GM19025 (cell line): ENCODE measurements around the gene PRODH.
"Not testable (repeated sequence)": the region's sequence is repeated elsewhere in the genome, so short reads cannot be mapped to it uniquely, and the experiment has no call there.

Experiments used
- ATAC-seq: cut with Tn5 transposase; IDR thresholded peaks from one replicate; pipeline ENCODE4 v1.9.1; 2021; ENCODE audit warnings: mild to moderate bottlenecking, low read depth, moderate library complexity; ENCODE audit not compliant: unreplicated experiment

The PRODH gene

DNA sequence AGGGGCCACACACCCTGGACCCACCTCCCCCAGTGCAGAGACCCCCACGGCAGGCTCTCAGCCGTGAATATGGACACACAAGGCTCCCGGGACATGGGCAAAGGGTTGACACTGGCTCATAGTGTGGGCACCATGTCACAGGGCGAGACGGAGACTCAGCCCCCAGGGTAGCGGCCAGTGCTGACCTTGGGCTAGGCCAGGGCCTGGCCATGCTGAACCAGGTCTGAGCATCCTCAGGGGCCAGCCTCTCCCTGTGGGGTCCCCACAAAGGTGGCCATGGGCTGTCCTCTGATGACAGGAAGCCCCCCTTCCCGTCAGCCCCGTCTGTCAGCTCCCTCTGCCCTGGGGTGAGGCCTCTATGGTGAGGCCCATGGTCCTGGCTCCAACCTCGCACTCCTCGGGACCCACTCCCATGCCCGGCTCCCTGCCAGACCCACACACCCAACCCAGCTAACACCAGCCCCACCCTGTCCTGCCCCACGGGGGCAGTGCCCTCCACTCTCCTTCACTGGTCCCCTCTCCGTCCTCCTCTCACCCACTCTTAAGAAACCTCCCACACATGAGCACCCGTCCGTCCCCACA lies 19.0 kb upstream of the PRODH start:
- ATAC-seq, result no peak

DNA sequence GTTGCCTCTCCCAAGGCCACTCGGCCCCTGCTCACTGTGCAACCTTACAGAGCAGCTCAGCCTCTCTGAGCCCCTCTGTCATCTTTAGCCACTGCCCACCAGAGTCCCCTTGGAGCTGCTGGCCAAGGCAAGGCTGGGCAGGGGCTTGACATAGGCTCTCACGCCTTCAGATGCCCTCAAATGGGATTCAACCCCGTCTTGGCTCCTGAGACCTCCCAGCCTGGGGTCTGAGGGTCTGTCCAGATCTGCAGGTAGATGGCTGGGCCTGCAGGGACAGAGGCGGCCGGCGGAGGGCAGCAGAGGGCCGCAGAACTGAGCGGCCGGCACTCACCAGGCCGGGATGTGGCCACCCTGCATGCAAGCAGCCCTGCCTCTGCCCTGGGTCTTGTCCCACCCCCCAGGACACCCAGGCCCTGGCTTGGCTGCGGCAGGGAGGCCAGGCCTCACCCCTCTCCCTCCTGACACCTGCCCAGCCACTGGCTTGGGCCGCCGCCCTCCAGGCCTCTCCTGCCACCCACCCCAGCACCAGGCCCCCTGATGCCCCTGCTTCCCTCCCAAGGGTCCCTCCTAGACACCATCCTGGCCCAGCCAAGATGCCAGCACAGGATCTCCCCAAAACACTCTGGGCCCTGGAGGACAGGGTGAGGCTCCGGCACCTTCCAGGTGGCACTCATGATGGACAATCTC lies 18.4 kb upstream of the PRODH start:
- ATAC-seq, result not testable (repeated sequence)

DNA sequence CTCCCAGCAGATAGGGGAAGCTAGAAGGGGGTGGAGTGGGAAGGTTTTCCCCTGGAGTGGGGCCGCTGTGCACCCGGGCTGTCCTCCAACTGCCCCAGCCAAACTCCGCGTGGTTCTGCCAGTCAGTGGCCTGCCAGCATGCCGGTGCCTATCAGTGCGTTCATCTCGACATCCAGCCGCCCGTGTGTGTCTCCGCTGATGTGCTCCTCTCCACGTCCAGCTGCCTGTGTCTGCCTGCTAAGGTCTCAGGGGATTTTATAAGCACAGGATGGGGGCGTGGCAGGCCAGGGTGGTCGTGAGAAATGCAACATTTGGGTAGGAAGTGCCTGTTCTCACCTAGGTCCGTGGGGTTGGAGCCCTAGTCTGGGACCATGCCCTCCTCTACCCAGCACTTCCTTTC lies 17.0 kb upstream of the PRODH start:
- not testable (repeated sequence) for ATAC-seq

DNA sequence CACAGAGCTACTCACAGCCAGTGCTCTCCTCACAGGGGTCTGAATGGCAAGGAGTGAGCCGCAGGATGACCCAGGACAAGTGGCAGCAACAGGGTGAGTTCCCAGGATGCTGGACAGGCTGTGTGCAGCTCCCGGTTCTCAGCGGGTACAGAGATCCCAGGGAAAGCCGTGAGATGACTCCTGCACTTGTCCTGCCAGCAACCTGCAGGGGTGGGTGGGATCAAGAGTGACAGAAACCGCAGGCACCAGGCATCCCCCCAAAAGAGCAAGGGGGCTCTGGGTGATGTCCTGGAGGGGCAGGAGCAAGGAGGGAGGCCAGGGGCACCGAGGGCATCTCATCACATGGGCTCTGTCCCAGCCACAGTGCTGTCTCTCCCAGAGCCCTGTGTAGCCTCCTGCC lies 15.9 kb upstream of the PRODH start:
- no peak for ATAC-seq

DNA sequence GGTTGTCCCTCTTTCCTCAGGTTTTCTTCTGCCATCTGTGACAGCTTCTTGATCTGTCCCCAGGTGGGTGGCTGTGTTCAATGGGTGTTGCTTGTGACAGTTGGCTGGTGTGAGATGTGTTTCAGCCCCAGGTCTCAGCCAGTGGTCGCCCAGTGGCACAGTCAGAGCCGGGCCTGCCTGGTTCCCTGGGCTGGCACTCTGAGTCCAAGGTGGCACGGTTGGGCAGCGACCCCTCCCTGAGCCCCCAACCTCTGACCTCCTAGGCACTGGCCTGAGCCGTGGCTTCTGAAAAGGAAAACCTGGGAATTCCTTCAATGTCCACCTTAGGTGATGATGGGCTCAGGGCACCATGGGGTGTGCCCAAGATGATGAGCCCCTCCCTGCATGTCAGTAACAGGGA lies 14.0 kb upstream of the PRODH start:
- no peak for ATAC-seq

DNA sequence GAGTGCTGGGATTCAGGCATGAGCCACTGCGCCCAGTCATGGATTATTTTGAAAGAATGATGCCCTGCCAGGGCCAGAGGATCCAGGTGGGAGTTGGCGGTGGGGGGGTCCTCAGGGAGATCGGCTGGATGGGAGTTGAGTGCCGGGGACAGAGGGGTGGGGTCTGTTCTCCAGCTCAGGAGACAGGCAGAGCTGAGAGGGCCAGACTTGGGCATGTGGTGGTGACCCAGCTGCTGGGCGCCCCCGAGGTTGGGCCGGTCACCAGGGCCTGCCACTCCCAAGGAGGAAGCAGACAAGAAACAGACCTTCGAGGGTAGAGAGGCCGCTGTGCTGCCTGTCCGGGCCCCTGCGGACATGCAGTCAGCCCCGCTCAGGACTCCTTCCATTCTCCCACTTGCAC lies 11.8 kb upstream of the PRODH start:
- no peak for ATAC-seq

DNA sequence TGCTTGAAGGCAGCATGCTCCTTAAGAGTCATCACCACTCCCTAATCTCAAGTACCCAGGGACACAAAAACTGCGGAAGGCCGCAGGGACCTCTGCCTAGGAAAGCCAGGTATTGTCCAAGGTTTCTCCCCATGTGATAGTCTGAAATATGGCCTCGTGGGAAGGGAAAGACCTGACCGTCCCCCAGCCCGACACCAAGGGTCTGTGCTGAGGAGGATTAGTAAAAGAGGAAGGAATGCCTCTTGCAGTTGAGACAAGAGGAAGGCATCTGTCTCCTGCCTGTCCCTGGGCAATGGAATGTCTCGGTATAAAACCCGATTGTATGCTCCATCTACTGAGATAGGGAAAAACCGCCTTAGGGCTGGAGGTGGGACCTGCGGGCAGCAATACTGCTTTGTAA lies 11.0 kb upstream of the PRODH start:
- not testable (repeated sequence) for ATAC-seq

DNA sequence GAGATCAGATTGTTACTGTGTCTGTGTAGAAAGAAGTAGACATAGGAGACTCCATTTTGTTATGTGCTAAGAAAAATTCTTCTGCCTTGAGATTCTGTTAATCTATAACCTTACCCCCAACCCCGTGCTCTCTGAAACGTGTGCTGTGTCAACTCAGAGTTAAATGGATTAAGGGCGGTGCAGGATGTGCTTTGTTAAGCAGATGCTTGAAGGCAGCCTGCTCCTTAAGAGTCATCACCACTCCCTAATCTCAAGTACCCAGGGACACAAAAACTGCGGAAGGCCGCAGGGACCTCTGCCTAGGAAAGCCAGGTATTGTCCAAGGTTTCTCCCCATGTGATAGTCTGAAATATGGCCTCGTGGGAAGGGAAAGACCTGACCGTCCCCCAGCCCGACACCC lies 2.6 kb upstream of the PRODH start:
- not testable (repeated sequence) for ATAC-seq

DNA sequence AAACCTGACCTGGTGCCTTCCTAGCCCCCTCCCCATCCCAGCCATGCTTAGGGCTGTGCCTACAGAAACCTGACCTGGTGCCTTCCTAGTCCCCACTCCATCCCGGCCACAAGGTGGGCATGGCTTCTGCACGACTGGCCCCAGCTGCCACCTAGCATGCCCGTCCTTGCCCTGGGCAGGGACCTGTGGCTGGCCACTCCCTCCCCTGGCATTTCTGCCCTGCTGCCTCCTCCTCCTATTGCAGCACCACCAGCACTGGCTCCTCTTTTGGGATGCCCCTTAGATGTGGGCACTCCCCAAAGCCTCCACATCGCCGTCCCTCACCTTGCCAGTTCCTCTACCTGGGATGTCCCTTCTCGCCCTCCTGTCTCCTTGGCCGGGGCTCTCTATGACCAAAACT lies 1.4 kb downstream of the PRODH start:
- not testable (repeated sequence) for ATAC-seq

DNA sequence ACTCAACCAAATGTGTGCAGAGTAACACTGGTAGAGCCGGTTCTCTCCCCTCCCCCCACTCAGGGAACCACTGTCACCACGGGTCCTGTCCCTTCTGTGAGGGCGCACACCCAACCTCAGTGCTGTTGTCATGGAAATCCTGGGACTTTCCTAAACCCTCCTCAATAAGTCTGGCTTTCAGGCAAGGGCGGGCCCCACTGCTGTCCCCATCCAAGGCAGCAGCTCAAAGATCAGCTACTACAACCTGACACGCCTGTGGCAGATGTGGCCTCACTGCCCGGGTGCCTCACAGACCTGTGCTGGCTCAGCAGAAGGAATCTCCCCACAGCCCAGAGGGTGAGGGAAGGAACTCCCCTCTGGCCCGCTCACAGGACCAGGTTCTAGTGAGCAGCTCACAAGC lies 2.2 kb downstream of the PRODH start:
- no peak for ATAC-seq

DNA sequence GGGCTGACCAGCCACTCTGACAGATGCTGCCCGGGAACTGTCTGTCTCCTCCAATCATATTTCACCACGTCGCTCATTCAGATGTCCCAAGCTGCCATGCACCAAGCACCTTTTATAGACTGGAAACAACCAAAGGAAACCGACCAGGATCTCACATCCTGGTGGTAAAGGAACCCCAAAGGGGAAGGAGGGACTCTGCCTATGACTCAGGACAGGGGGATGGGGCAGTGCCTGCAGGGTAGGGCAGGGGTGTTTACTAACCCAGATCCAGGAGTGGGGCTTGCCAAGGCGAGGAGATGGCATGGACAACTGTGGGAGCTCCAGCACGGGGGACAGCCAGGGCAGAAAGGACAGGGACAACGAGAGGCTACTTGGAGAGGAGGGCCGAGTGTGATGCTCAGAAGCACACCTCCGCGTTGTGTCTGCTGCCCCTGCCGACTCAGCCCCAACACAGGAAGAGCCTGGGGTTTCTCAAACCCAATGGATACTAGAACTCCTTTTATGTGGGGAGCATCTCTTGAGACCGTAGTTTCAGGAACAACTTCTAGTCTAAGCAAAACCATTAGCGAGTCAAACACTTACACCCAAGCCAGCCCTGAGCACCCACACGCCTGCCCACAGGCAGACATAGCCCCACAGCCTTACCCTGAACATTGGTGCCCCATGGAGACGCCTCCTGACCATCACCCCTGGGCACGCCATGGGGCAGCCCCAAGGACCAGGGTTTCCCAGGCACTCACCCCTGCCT lies 4.0 kb downstream of the PRODH start:
- no peak for ATAC-seq

DNA sequence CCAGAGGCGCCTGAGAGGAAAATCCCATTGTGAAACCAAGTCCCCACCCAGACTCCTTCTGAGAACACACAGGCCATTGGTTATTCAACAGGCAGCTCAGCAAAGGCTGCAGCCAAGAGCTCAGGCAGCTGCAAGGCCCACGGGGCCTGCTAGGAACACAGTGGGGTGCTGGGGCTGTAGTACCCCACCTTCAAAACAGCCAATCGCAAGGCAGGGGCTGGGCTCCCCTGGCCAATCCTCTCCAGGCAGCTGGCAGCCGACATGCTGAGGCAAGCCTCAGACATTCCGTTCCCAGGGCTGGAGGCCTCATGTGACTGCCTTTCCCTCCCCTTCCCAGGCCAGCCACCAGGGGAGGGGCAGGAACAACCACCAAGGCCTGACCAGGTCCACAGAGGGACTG lies 6.6 kb downstream of the PRODH start:
- no peak for ATAC-seq

DNA sequence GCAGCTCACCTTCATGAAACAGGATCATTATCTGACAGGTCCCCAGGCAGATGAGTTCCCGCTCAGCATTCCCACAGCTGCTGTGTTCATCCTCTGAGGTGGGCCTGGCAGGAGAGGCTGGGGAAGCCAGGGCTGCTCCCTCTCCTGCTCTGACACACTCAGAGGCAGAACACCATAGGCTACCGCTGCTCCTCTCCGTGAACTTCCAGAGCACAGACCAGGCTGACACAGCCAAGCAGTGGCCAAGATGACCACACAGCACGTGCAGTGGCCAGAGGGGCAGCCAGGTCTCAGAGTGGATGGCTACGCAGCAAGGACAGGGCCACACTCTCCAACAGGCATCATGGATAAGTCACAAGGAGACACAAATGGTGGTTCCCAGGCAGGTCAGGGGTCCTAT lies 8.5 kb downstream of the PRODH start:
- ATAC-seq, result no peak

DNA sequence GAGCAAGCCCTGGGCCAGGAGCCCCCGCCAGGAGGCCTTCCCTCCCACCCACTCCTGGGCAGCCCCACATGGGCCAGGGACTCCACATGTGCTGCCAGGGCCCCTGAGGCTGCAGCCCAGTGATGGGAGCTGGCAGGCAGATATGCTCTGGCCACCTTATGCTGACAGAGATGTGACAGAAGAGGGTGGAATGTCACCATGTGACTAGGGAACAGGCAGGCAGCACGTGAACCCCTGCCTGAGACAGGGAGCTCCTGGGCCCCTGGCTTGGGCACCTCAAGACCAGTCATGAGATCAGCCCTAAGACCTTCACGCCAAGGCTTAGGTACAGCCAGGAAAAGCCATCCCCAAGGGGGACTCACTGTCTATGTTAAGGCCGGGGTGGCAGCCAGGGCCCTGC lies 9.1 kb downstream of the PRODH start:
- no peak for ATAC-seq

DNA sequence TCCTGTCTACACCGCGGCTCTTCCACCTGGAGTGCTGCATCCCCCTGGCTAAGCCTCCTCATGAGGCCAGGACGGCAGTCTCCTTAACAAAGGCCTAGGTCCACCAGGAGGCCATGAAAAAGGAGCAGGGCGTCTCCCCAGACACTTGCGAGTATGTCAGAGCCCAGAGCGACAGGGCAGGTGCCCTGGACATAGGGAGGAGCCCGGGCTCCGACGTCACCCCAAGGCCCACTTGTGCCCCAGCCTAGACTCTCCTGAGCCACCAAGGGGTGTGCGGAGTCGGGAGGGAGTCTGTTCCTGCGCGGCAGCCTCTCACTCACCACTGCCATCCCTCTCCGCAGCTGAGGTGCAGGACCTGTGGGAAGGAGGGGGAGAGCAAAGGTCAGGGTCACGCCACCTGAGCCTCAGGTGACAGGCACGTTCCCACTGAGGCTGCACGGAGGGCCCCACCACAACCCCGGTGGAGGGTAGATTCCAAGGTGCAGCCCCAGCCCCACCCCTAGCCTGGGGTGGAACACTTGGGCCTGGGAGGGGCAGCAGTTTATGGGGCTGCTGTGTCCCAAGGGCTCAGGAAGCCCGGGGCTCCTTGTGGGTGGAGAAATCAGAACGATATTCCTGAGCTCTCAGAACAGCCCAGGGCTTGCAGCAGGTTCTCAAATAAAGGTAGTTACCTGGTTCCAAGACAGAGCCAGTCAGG lies 10.6 kb downstream of the PRODH start:
- no peak for ATAC-seq

DNA sequence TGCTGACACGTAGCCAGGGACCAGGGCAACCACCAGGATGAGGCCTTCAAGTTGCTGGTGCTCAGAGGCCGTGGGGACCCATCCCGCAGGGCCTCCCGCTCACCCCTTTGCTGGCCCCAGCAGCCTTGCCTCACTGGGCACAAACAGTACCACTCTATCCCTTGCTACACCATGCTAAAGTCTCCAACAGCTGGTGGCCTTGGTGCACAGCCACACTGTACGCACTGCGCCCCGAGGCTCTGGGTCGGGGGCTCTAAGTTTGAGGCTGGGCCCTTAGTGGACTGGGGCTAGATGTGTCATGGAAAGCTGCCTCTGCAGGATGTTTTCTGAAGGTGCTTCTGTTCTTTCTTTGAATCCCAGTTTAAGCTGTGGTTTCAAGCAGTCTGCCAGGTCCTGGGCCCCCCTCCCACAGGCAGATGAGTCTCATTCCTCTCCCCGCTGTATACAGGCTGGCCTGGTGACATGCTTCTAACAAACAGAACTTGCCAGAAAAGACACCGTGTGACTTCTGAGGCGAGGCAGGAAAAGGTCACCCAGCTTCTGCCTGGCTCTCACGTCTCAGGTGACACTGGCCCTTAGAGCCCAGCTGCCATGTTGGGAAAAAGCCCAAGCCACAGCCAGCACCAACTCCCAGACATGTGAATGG lies 15.7 kb downstream of the PRODH start:
- ATAC-seq, result not testable (repeated sequence)

DNA sequence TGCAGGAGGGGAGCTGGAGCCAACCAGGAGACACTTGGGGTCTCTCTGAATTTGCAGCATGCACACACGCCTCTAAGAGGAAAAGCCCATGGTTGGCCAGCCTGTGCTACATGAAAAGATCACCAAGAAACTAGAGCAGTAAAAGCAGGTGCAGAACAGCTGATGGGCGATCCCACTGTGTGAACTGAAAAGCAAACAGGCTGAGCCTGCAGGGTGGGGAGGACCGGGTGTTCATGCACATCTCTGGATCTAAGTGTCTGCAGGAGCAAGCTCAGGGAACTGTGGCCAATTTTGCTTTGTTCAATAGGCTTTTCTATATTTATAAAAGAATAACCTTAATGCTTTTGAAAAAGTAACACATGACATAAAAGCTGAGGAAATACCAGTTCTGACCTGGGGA lies 18.3 kb downstream of the PRODH start:
- ATAC-seq, result not testable (repeated sequence)

DNA sequence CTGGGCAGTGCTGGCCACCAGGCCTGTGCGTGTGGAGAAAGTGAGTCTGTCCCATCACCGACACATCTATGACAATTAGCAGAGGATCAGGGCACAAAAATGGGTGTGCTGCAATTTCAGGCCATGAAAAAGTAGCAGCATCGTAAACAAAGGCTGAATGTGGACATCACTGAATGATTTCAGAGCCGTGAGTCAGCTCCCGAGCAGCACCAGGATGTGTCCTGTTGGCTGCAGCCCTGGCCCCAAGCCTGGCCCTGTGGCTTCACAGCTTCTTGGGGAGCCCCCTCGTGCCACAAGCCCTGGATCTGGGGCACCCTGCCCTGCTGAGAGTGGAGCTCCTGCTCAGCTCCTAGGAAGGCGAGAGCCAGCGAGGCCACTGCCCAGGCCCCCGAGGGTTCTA lies 20.5 kb downstream of the PRODH start:
- not testable (repeated sequence) for ATAC-seq

DNA sequence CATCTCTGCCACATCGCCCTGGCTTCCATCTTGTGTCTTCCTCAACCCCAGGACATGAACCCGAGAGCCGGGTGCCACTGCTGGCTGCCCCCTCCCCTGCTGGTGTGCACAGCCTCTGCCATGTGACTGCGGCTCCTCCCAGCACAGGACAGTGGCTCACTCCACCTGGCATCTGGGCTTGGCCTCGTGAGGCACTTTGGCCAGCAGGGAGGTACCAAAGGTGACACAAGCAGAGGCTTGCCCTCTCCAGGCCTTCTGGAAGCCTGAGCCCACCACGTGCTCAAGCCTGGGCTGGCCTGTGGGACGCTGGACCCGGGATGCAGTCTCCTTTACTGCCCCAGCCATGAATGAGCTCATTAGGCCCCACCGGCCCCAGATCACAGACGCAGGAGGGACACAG lies 21.5 kb downstream of the PRODH start:
- ATAC-seq, result not testable (repeated sequence)

DNA sequence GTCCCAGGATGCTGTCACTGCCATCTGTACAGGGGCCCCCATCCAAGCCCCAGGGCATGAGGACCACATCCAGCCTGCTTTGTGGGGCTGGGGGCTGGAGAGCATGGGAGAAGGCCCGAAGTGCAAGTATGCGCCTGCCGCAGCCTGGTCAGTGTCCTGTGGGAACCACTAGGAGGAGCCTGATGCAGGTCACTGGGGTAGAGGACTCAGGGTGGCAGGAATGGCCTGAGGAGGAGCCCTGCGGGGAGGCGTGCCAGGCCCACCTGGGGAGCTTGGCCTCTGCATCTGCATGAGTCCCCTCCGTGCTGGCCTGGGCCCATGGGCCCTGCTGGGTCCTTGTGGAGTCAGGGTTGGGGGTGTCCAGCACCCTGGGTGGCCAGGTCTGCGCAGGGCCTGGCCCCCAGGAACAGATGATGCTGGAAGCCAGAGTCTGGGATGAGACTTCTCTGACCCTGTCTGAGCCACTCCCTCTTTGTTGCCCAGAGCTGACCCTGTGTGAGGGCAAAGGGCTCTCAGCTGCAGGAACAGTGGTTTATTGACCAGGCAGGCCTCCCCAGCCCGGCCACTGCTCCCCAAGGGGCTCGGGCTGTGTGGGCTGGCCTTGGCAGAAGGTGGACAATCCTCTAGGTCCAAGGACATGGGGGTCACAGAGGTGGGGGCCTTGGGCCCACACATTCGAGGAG lies 23.7 kb downstream of the PRODH start:
- not testable (repeated sequence) for ATAC-seq
